ENCODE measurements around the gene GGN. TPM values are rescaled to one million over a fixed set of nuclear protein-coding genes. Genes with fewer than 3 reads are reported as not detected.

Gene GGN
- total and polyA plus RNA-seq, 2 donors = 0.58 TPM; not detected in 1

- Histone ChIP-seq H3K4me1 (ENCODE audit: insufficient read depth) (no peaks in the 10 kb centered on the region), H3K36me3 (ENCODE audit: insufficient read depth) (peaks cover 6% of the 10 kb centered on the region), H3K27ac (ENCODE audit: low read depth) (no peak overlapping the region), H3K4me3 (ENCODE audit: low read depth, low read length) (peak overlapping the region; percentile 36)
- 7% methylated on average over 36 of the region's 36 CpGs for WGBS
- no peak for DNase-seq (ENCODE audit: extremely low spot score)
These were observed 774 bp downstream of the GGN start for GRCh38 chr19:38386971-38387549.

DNA sequence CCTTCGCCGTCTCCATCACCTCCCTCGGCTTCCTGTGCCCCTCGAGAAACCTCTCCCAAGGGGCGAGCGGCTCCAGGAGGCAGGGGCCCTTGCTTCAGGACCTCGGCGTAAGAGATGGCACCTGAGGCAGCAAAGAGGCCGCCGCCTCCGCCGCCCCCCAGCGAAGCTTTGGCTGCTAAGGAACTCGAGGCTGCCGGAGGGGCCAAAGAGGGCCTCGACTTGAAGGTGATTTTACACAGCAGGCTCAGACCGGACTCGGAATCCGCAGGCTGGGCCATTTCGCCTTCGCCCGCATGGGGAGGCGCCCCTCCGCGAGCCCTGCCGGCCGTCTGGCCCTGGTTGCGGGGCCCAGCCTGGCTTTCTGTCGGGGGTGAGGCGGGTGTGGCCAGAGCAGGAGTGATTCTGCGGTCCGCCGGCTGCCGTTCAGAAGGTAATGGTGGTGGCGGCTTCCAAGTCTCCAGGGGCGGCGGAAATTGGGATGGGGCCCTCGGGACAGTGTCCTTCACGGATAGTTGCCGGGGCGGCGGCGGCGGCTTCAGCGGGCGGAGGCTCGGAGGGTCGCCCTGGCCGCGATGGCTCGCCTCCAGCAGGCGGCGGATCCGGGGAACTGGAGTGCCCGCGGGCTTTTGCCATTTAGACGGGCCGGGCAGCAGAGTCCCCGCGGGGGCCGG is 1.4 kb downstream of the GGN start:
- WGBS = 43% methylated on average over 61 of the region's 61 CpGs
- H3K27ac ChIP-seq (ENCODE audit: low read depth) = no peak overlapping the region
- no peak overlapping the region for H3K4me3 ChIP-seq (ENCODE audit: low read depth, low read length)
- H3K36me3 ChIP-seq (ENCODE audit: insufficient read depth) = peaks cover 9% of the 10 kb centered on the region
- no peaks in the 10 kb centered on the region for H3K4me1 ChIP-seq (ENCODE audit: insufficient read depth)
- no peak for DNase-seq (ENCODE audit: extremely low spot score)

DNA sequence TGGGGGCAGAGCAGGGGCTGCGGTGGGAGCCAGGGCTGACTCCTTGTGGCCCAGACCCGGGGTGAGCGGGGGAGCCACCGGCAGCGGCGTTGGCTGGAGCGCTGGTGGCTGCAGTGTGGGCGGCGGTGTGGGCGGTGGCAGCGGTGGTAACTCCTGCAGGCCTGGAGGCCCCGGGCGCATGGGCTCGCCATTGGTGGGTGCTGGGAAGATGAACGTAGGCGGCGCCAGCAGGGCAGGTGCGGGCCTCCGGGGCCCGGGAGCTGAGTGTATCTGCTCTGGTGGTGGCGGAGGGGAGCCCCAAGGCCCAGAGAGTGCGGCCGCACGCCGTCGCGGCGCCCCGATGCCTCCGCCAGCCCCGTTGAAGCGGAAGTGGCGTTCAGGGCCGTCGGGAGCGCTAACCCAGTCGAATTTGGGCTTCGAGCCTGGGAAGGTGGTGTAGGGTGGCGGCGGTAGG is 2.0 kb downstream of the GGN start:
- Histone ChIP-seq H3K4me1 (ENCODE audit: insufficient read depth) (no peaks in the 10 kb centered on the region), H3K27ac (ENCODE audit: low read depth) (no peak overlapping the region), H3K4me3 (ENCODE audit: low read depth, low read length) (no peak overlapping the region), H3K36me3 (ENCODE audit: insufficient read depth) (peaks cover 13% of the 10 kb centered on the region)
- no peak for DNase-seq (ENCODE audit: extremely low spot score)
- WGBS = 52% methylated on average over 40 of the region's 40 CpGs

DNA sequence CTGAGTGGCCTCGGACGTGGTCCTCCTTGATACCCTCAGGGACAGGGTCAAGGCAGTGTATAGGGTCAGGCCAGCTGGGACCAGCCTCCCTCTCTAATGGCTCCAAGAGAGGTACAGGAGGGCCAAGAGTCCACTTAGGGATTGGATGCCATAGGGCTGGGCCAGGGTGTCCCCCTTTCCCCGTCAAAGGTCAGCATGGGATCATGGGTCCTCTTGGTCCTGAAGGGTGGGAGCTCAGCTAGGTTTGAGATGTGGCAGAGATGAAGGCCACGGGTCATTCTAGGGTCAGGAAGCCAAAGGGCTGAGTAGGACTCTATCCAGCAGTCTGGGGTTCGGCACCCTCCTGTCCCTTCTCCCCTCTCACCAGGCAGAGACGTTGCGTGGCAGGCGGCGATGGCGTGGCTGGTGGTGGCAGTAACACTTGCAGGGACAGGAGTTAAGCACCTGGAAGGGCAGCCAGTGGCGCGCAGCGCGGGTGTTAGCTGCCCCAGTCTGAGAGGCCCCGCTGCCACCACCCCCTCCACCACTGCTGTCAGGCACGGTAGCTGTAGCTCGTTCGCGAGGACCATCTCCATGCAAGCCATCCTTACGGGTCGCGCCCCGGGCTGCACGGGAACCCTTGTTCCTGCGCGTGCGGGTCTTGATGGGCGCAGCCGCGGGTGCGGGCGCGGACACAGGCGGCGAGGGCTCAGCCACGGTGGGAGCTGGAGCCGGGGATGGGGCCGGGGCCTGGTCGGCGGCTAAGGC is 2.6 kb downstream of the GGN start:
- no peak for DNase-seq (ENCODE audit: extremely low spot score)
- H3K4me3 ChIP-seq (ENCODE audit: low read depth, low read length) = no peak overlapping the region
- H3K36me3 ChIP-seq (ENCODE audit: insufficient read depth) = peaks cover 14% of the 10 kb centered on the region
- no peaks in the 10 kb centered on the region for H3K4me1 ChIP-seq (ENCODE audit: insufficient read depth)
- H3K27ac ChIP-seq (ENCODE audit: low read depth) = no peak overlapping the region
- 75% methylated on average over 40 of the region's 40 CpGs for WGBS

- no peak overlapping the region for H3K4me3 ChIP-seq (ENCODE audit: low read depth, low read length)
- H3K36me3 ChIP-seq (ENCODE audit: insufficient read depth) = peaks cover 14% of the 10 kb centered on the region
- 86% methylated on average over 10 of the region's 10 CpGs for WGBS
- H3K27ac ChIP-seq (ENCODE audit: low read depth) = no peak overlapping the region
- no peaks in the 10 kb centered on the region for H3K4me1 ChIP-seq (ENCODE audit: insufficient read depth)
- no peak for DNase-seq (ENCODE audit: extremely low spot score)
These were observed 3.4 kb downstream of the GGN start for GRCh38 chr19:38384209-38385027.

DNA sequence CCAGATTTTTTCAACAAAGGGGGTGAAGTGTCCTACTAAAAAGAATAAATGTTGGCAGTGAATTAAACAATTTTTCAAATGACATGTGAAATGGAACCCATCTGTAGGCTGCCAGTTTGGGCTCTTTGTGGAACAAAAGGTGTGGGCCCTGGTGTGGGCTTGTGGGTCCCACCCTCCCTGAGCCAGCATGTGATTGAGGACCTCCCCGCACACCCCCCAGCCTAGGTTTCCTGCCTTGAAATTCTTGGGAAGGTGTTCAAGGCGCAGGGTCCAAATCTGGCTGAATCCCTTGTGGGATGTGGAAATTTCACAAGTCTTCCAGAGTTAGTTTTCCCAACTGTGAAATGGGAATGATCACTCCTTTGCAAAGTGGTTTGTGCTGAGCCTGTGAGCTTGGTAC is 4.1 kb downstream of the GGN start:
- Histone ChIP-seq H3K27ac (ENCODE audit: low read depth) (no peak overlapping the region), H3K4me1 (ENCODE audit: insufficient read depth) (no peaks in the 10 kb centered on the region), H3K4me3 (ENCODE audit: low read depth, low read length) (no peak overlapping the region), H3K36me3 (ENCODE audit: insufficient read depth) (peaks cover 14% of the 10 kb centered on the region)
- WGBS = 96% methylated on average over 2 of the region's 2 CpGs
- DNase-seq (ENCODE audit: extremely low spot score) = no peak

DNA sequence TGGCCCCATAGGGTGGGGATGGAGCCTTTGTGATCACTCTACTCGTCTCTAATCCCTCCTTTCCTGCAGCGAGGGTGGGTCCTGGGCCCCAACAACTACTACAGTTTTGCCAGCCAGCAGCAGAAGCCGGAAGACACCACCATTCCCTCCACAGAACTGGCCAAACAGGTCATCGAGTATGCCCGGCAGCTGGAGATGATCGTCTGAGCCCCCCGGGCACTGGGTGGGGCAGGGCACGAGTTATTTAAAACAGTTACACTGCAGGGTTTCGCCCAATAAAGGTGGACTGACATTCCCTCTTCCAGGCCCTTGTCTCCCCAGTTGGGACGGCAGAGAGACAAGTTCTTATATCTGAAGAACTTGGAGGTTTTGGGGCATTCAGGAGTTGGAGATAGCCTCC is 4.7 kb downstream of the GGN start:
- 86% methylated on average over 10 of the region's 10 CpGs for WGBS
- DNase-seq (ENCODE audit: extremely low spot score) = no peak
- no peaks in the 10 kb centered on the region for H3K4me1 ChIP-seq (ENCODE audit: insufficient read depth)
- H3K36me3 ChIP-seq (ENCODE audit: insufficient read depth) = peaks cover 14% of the 10 kb centered on the region
- no peak overlapping the region for H3K27ac ChIP-seq (ENCODE audit: low read depth)
- H3K4me3 ChIP-seq (ENCODE audit: low read depth, low read length) = no peak overlapping the region

GRCh38 chr19:38381138-38381537 is 6.7 kb downstream of the GGN start:
- no peak for DNase-seq (ENCODE audit: extremely low spot score)
- peaks cover 14% of the 10 kb centered on the region for H3K36me3 ChIP-seq (ENCODE audit: insufficient read depth)
- no peak overlapping the region for H3K4me3 ChIP-seq (ENCODE audit: low read depth, low read length)
- no peak overlapping the region for H3K27ac ChIP-seq (ENCODE audit: low read depth)
- H3K4me1 ChIP-seq (ENCODE audit: insufficient read depth) = no peaks in the 10 kb centered on the region
- 92% methylated on average over 9 of the region's 9 CpGs for WGBS

GRCh38 chr19:38378866-38379265 is 9.0 kb downstream of the GGN start:
- Histone ChIP-seq H3K4me1 (ENCODE audit: insufficient read depth) (no peaks in the 10 kb centered on the region), H3K27ac (ENCODE audit: low read depth) (no peak overlapping the region), H3K4me3 (ENCODE audit: low read depth, low read length) (no peak overlapping the region), H3K36me3 (ENCODE audit: insufficient read depth) (peaks cover 14% of the 10 kb centered on the region)
- DNase-seq (ENCODE audit: extremely low spot score) = no peak
- WGBS = 93% methylated on average over 10 of the region's 10 CpGs

DNA sequence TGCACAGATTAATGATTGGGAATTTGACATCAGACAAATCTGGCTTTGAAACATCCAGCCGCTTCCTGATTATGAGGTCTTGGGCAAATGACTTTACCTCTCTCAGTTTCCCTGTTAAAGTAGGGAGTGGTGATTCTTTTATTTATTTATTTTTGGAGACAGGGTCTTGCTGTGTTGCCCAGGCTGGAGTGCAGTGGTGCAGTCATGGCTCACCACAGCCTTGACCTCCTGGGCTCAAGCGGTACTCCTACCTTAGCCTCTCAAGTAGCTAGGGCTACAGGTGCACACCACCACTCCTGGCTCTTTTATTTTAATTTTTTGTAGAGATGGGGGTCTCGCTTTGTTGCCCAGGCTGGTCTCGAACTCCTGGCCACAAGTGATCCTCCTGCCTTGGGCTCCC is 10.8 kb downstream of the GGN start:
- H3K4me1 ChIP-seq (ENCODE audit: insufficient read depth) = no peaks in the 10 kb centered on the region
- DNase-seq (ENCODE audit: extremely low spot score) = no peak
- no peak overlapping the region for H3K27ac ChIP-seq (ENCODE audit: low read depth)
- no peak overlapping the region for H3K4me3 ChIP-seq (ENCODE audit: low read depth, low read length)
- WGBS = 97% methylated on average over 4 of the region's 4 CpGs
- peaks cover 7% of the 10 kb centered on the region for H3K36me3 ChIP-seq (ENCODE audit: insufficient read depth)

GRCh38 chr19:38376576-38376975 is 11.3 kb downstream of the GGN start:
- Histone ChIP-seq H3K4me1 (ENCODE audit: insufficient read depth) (no peaks in the 10 kb centered on the region), H3K4me3 (ENCODE audit: low read depth, low read length) (no peak overlapping the region), H3K27ac (ENCODE audit: low read depth) (no peak overlapping the region), H3K36me3 (ENCODE audit: insufficient read depth) (peaks cover 4% of the 10 kb centered on the region)
- 73% methylated on average over 3 of the region's 3 CpGs for WGBS
- DNase-seq (ENCODE audit: extremely low spot score) = no peak

GRCh38 chr19:38375748-38376147 is 12.1 kb downstream of the GGN start:
- 75% methylated on average over 5 of the region's 5 CpGs for WGBS
- no peak overlapping the region for H3K27ac ChIP-seq (ENCODE audit: low read depth)

DNA sequence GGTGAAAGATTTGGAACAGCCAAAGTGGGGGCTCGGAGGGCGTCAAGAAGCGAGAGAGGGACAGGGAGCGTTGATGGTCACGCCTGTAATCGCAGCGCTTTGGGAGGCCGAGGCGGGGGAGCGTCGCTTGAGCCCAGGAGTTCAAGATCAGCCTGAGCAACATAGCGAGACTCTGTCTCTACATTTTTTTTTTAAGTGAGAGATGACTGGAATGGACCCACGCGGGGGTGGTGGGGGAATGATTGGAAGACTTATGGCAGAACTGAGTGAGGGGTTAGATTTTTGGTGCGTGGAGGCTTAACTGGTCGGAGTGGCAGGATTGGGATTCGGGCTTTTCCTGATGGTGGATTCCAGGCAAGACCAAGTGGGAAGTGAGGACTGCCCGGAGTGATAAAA is 12.7 kb downstream of the GGN start:
- no peak for DNase-seq (ENCODE audit: extremely low spot score)
- Histone ChIP-seq H3K27ac (ENCODE audit: low read depth) (peak overlapping the region; percentile 74), H3K4me3 (ENCODE audit: low read depth, low read length) (peak overlapping the region; percentile 74), H3K4me1 (ENCODE audit: insufficient read depth) (no peaks in the 10 kb centered on the region), H3K36me3 (ENCODE audit: insufficient read depth) (no peaks in the 10 kb centered on the region)
- under 1% methylated on average over 18 of the region's 18 CpGs for WGBS

More at GRCh38 chr19:38375748-38376147, 12.1 kb downstream of the GGN start:
- no peak for DNase-seq (ENCODE audit: extremely low spot score)
- no peaks in the 10 kb centered on the region for H3K4me1 ChIP-seq (ENCODE audit: insufficient read depth)
- H3K36me3 ChIP-seq (ENCODE audit: insufficient read depth) = no peaks in the 10 kb centered on the region
- H3K4me3 ChIP-seq (ENCODE audit: low read depth, low read length) = peak overlapping the region; percentile 74
